Right lobe of liver (tissue), 4 donors: Measurements from ENCODE around the gene NCOA3.

Source experiments
- POLR2A ChIP-seq: fragments of 450-650 bp; IDR thresholded peaks from one replicate; pipeline ENCODE4 v1.6.1; 2017; ENCODE audit warnings: antibody characterized with exemption, mild to moderate bottlenecking
- TF ChIP-seq, protein P1 (sequence below), 4 donors: fragments of 200-600 bp in 3 of 4; fragments of 450-650 bp in 1 of 4; IDR thresholded peaks; one replicate each; pipeline versions ENCODE4 v1.5.1 to v1.8.0; 2016 to 2022; ENCODE audit warnings: antibody characterized with exemption in 4 of 4, mild to moderate bottlenecking in 2 of 4
- donor health status: DM: no; HTN: no; CAD: no.
- donor health status: DM: no; HTN: no; CAD: no.
- donor health status: DM: no; HTN: yes; CAD: no.

DNA sequence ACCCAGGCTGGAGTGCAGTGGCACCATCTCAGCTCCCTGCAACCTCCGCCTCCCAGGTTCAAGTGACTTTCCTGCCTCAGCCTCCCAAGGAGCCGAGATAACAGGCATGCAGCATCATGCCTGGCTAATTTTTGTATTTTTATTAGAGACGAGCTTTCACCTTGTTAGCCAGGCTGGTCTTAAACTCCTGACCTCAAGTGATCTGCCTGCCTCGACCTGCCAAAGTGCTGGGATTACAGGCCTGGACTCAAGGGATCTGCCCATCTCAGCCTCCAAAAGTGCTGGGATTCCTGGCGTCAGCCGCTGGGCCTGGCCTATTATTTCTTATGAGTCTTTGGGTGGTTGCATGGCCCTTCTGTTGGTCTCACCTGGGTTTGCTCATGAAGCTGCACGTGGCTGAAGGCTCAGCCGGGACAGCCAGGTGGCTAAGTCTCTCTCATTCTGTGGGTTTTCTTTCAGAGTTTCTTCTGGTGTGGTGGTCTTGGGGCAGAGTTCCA lies 45.6 kb upstream of the NCOA3 start:
- TF ChIP-seq, protein P1, sequence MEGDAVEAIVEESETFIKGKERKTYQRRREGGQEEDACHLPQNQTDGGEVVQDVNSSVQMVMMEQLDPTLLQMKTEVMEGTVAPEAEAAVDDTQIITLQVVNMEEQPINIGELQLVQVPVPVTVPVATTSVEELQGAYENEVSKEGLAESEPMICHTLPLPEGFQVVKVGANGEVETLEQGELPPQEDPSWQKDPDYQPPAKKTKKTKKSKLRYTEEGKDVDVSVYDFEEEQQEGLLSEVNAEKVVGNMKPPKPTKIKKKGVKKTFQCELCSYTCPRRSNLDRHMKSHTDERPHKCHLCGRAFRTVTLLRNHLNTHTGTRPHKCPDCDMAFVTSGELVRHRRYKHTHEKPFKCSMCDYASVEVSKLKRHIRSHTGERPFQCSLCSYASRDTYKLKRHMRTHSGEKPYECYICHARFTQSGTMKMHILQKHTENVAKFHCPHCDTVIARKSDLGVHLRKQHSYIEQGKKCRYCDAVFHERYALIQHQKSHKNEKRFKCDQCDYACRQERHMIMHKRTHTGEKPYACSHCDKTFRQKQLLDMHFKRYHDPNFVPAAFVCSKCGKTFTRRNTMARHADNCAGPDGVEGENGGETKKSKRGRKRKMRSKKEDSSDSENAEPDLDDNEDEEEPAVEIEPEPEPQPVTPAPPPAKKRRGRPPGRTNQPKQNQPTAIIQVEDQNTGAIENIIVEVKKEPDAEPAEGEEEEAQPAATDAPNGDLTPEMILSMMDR (IDR thresholded peaks at IDR 0.05), result no peak
- no peak for TF ChIP-seq POLR2A
